Mammary epithelial cell (primary cell): ENCODE data around the gene DNAH1.

Source experiments
- CTCF ChIP-seq, 2 donors: IDR thresholded peaks in 1 of 2; conservative IDR thresholded peaks in 1 of 2; 2 replicates each; pipeline ENCODE4 v1.5.1; 2011 to 2012; ENCODE audit warnings: inconsistent platforms in 2 of 2, low read length in 2 of 2, mild to moderate bottlenecking in 2 of 2, control low read depth in 1 of 2, low read depth in 1 of 2; ENCODE audit not compliant: insufficient read depth in 1 of 2; ENCODE audit errors: extremely low read depth in 1 of 2
- EZH2 ChIP-seq: IDR thresholded peaks from 2 replicates; pipeline ENCODE4 v1.6.1; 2012; ENCODE audit warnings: low read length, inconsistent platforms, borderline replicate concordance

DNA sequence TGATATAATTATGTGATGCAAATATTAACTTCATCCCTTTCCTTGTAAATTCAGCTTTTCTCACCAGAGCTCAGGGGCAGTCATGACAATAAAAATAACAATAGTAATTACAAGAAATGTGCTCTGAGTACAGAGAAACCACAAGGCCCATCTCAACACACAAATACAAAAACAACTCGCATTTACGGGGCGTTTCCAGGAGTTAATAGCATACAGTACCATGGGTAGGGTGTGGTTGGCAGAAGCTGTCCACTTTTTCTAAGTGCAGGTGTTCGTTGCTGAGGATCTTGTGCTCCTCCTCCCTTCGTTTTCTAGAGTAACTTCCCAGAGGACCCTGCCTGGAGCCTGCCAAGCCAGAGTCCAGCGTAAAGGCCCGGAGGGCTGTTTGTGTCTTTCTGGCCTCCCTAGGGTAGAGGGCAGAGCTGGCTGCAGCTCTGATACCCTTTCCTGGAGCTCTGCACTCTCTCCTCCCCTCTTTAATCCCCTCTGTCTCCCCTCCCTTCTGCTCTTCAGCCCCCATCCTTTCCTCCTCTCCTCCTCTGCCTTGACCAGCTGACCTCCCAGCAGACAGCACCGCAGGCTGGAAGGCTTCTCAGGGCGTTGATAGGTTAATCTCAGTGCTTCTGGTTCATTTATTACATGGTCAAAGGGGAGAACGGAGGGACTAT, 117.3 kb downstream of the DNAH1 start:
- TF ChIP-seq CTCF (conservative IDR thresholded peaks at IDR 0.05 in 1 of 2, IDR thresholded peaks at IDR 0.05 in 1 of 2; ENCODE audit: extremely low read depth in 1 of 2, insufficient read depth in 1 of 2, low read depth in 1 of 2, low read length in 2 of 2) (no peak), EZH2 (no peak)
